ENCODE data around the gene NPY.

The NPY gene

DNA sequence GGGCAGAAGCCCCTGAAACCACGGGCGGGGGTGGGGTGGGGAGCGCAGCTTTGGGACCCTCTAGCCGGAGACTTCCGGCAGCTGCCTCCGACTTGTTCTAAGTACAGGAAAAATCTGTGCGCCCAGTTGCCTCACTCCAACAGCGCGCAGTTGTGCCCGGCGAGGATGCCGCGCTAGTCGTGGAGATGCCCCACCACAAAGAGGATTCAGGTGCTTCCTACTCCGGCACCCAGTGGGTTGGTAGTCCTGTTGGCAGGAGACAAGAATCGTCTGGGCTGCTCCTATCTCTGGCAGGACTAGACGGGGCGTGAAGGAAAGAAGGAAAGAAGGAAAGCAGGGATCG, 465 bp upstream of the NPY start:
- Histone ChIP-seq H3K79me2 (ENCODE audit: control insufficient read depth, insufficient read depth, low read length, unreplicated experiment) (no peaks in the 10 kb centered on the region), H3K36me3 (ENCODE audit: insufficient read depth, low read length) (no peaks in the 10 kb centered on the region), H2AFZ (ENCODE audit: low read length, unreplicated experiment) (no peak overlapping the region), H3K27me3 (ENCODE audit: insufficient read depth, low read length) (peaks cover 63% of the 10 kb centered on the region), H3K4me1 (ENCODE audit: control insufficient read depth, insufficient read depth, low read length, unreplicated experiment) (no peaks in the 10 kb centered on the region), H3K27ac (ENCODE audit: low read depth, low read length) (no peak overlapping the region), H3K4me3 (ENCODE audit: low read depth, low read length) (no peak overlapping the region)

DNA sequence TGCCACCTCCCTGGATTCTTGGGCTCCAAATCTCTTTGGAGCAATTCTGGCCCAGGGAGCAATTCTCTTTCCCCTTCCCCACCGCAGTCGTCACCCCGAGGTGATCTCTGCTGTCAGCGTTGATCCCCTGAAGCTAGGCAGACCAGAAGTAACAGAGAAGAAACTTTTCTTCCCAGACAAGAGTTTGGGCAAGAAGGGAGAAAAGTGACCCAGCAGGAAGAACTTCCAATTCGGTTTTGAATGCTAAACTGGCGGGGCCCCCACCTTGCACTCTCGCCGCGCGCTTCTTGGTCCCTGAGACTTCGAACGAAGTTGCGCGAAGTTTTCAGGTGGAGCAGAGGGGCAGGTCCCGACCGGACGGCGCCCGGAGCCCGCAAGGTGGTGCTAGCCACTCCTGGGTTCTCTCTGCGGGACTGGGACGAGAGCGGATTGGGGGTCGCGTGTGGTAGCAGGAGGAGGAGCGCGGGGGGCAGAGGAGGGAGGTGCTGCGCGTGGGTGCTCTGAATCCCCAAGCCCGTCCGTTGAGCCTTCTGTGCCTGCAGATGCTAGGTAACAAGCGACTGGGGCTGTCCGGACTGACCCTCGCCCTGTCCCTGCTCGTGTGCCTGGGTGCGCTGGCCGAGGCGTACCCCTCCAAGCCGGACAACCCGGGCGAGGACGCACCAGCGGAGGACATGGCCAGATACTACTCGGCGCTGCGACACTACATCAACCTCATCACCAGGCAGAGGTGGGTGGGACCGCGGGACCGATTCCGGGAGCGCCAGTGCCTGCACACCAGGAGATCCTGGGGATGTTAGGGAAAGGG, 913 bp downstream of the NPY start:
- no peaks in the 10 kb centered on the region for H3K36me3 ChIP-seq (ENCODE audit: insufficient read depth, low read length)
- H3K27me3 ChIP-seq (ENCODE audit: insufficient read depth, low read length) = peaks cover 67% of the 10 kb centered on the region
- no peaks in the 10 kb centered on the region for H3K4me1 ChIP-seq (ENCODE audit: control insufficient read depth, insufficient read depth, low read length, unreplicated experiment)
- no peaks in the 10 kb centered on the region for H3K79me2 ChIP-seq (ENCODE audit: control insufficient read depth, insufficient read depth, low read length, unreplicated experiment)
- H3K27ac ChIP-seq (ENCODE audit: low read depth, low read length) = no peak overlapping the region
- no peak overlapping the region for H2AFZ ChIP-seq (ENCODE audit: low read length, unreplicated experiment)
- H3K4me3 ChIP-seq (ENCODE audit: low read depth, low read length) = no peak overlapping the region

DNA sequence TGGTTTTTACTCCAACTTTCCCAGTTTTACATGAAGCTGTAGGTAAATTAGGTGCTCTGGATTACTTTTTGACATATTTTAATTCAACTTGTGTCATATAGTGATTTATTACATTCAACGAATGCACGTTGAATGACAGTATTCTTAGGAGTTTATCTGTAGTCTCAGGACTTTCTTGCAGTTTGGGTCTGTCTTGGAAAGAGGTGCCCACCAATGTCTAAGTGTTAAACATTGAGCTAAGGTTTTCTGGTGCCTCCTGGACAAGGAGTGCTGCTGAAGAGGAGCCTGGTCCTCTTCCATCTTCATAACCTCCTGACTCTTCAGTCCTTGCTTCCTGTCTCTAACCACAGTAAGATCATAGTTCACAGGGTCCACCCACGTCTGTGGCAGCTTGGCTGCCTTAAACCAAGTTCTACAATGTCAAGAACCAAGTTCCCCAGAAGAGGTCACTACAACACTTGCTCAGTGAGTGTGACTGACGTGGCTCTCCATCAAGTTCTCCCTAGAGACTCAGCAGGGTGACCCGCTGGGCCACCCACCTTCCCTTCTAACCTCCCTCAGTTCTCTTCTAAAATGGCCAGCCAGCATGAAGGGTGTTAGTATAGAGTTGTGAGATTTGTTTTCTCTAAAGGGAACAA, 6.1 kb downstream of the NPY start:
- no peaks in the 10 kb centered on the region for H3K79me2 ChIP-seq (ENCODE audit: control insufficient read depth, insufficient read depth, low read length, unreplicated experiment)
- H3K4me3 ChIP-seq (ENCODE audit: low read depth, low read length) = no peak overlapping the region
- H2AFZ ChIP-seq (ENCODE audit: low read length, unreplicated experiment) = no peak overlapping the region
- H3K27ac ChIP-seq (ENCODE audit: low read depth, low read length) = no peak overlapping the region
- no peaks in the 10 kb centered on the region for H3K4me1 ChIP-seq (ENCODE audit: control insufficient read depth, insufficient read depth, low read length, unreplicated experiment)
- H3K36me3 ChIP-seq (ENCODE audit: insufficient read depth, low read length) = no peaks in the 10 kb centered on the region
- peaks cover 38% of the 10 kb centered on the region for H3K27me3 ChIP-seq (ENCODE audit: insufficient read depth, low read length)

DNA sequence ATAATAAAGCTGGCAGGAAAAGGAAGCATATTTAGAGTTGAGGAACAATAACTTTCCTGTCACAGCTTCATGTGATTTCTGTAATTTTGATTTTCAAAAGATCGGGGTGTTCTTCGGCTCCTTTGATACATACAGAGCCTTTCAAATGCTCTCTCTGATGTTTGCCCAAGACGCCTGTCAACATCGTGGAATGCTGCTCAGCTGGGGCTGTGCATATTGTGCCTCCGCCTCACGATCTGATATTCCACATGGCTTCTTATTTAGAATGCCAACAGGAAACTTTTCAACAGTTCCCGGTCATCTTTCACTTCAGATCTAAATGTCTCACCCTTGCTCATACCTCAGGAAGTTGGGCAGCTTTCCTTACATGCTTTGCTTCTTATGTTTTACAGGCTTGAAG, 7.3 kb downstream of the NPY start:
- no peaks in the 10 kb centered on the region for H3K79me2 ChIP-seq (ENCODE audit: control insufficient read depth, insufficient read depth, low read length, unreplicated experiment)
- no peak overlapping the region for H2AFZ ChIP-seq (ENCODE audit: low read length, unreplicated experiment)
- H3K27me3 ChIP-seq (ENCODE audit: insufficient read depth, low read length) = peaks cover 27% of the 10 kb centered on the region
- no peaks in the 10 kb centered on the region for H3K4me1 ChIP-seq (ENCODE audit: control insufficient read depth, insufficient read depth, low read length, unreplicated experiment)
- no peak overlapping the region for H3K4me3 ChIP-seq (ENCODE audit: low read depth, low read length)
- H3K27ac ChIP-seq (ENCODE audit: low read depth, low read length) = no peak overlapping the region
- no peaks in the 10 kb centered on the region for H3K36me3 ChIP-seq (ENCODE audit: insufficient read depth, low read length)

DNA sequence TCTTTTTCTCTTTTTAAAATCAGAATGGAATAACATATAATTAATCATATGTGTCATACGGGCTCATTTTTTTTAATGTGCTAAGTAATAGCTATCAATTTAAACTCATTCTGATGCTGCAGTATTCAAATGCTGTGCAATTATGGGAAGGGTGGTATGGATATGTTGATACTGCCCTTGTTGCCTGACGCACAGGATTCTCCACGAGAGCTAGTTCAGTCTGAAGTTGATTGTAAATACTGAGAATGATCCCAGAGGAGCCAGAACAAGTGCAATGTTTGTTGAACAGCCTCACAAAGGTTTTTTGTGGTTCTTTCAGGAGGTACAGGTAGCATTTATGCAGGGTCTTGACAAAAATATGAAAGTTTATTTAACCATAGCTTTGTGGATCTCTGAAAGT, 13.4 kb downstream of the NPY start:
- H3K79me2 ChIP-seq (ENCODE audit: control insufficient read depth, insufficient read depth, low read length, unreplicated experiment) = no peaks in the 10 kb centered on the region
- no peaks in the 10 kb centered on the region for H3K4me1 ChIP-seq (ENCODE audit: control insufficient read depth, insufficient read depth, low read length, unreplicated experiment)
- no peaks in the 10 kb centered on the region for H3K36me3 ChIP-seq (ENCODE audit: insufficient read depth, low read length)
- H3K4me3 ChIP-seq (ENCODE audit: low read depth, low read length) = no peak overlapping the region
- H3K27ac ChIP-seq (ENCODE audit: low read depth, low read length) = no peak overlapping the region
- H3K27me3 ChIP-seq (ENCODE audit: insufficient read depth, low read length) = no peaks in the 10 kb centered on the region; the same call in 1 of the 2 replicates
- H2AFZ ChIP-seq (ENCODE audit: low read length, unreplicated experiment) = no peak overlapping the region

DNA sequence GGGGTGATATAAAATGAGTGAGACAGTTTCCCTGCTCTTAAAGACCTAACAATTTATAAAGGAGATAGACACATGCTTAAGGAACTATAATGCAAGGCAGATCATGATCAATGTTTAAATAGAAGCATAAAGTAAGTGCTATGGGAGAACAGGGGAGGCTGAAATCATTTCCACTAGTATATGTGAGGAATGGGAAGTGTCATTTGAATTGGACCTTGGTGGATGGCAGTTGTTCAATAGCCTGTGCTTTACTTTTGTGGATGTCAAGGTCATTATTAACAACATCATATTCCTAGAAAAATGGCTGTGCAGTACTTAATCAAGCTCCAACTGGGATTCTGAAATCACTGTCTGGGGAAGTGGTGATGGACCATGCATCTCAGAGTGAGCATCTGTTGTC, 14.7 kb downstream of the NPY start:
- Histone ChIP-seq H2AFZ (ENCODE audit: low read length, unreplicated experiment) (no peak overlapping the region), H3K27ac (ENCODE audit: low read depth, low read length) (no peak overlapping the region), H3K4me3 (ENCODE audit: low read depth, low read length) (no peak overlapping the region)

DNA sequence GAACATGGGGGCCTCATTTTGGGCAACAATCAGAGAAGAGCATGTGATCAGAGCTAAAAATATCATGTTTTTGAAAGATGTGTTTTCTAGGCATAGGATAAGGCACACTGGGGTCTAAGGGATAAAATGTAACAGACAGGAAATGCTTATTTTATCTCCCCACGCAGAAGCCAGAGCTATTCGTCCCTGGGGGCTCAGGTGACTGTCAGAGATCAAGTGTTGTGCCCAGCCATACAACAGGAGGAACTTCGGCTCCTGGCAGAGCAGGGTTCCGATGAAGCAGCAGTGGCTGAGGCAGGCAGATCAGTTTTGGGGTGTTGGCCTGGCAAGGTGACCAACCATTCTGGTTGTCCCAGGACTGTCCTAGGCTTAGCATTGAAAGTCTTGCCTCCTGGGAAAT, 15.2 kb downstream of the NPY start:
- H3K79me2 ChIP-seq (ENCODE audit: control insufficient read depth, insufficient read depth, low read length, unreplicated experiment) = no peaks in the 10 kb centered on the region
- no peaks in the 10 kb centered on the region; the same call in 1 of the 2 replicates for H3K27me3 ChIP-seq (ENCODE audit: insufficient read depth, low read length)
- H2AFZ ChIP-seq (ENCODE audit: low read length, unreplicated experiment) = no peak overlapping the region
- no peak overlapping the region for H3K27ac ChIP-seq (ENCODE audit: low read depth, low read length)
- no peaks in the 10 kb centered on the region for H3K4me1 ChIP-seq (ENCODE audit: control insufficient read depth, insufficient read depth, low read length, unreplicated experiment)
- no peaks in the 10 kb centered on the region for H3K36me3 ChIP-seq (ENCODE audit: insufficient read depth, low read length)
- H3K4me3 ChIP-seq (ENCODE audit: low read depth, low read length) = no peak overlapping the region

More for the DNA sequence above, 14.7 kb downstream of the NPY start:
- Histone ChIP-seq H3K36me3 (ENCODE audit: insufficient read depth, low read length) (no peaks in the 10 kb centered on the region), H3K4me1 (ENCODE audit: control insufficient read depth, insufficient read depth, low read length, unreplicated experiment) (no peaks in the 10 kb centered on the region), H3K27me3 (ENCODE audit: insufficient read depth, low read length) (no peaks in the 10 kb centered on the region; the same call in 1 of the 2 replicates), H3K79me2 (ENCODE audit: control insufficient read depth, insufficient read depth, low read length, unreplicated experiment) (no peaks in the 10 kb centered on the region)

DNA sequence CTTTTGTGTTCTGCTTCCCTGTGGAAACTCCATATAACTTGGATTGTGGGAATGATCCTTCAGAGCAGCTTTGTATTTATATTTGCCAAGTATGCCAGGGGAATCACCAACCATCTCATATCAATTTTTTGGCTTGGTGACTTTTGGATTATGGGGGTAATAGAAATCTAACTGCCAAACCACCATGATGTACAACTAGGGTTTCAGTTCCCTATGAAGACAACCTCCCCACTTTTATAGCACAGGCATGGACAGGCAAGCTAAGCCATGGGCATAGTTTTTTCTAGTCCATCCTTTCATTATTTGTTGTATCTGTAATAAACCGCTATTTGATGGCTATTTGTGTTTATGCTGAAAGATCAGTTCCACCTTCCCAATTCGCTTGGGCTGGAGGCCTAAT, 17.7 kb downstream of the NPY start:
- H3K27me3 ChIP-seq (ENCODE audit: insufficient read depth, low read length) = no peaks in the 10 kb centered on the region; the same call in 1 of the 2 replicates
- no peaks in the 10 kb centered on the region for H3K36me3 ChIP-seq (ENCODE audit: insufficient read depth, low read length)
- H3K79me2 ChIP-seq (ENCODE audit: control insufficient read depth, insufficient read depth, low read length, unreplicated experiment) = no peaks in the 10 kb centered on the region
- H3K27ac ChIP-seq (ENCODE audit: low read depth, low read length) = no peak overlapping the region
- H3K4me3 ChIP-seq (ENCODE audit: low read depth, low read length) = no peak overlapping the region
- H3K4me1 ChIP-seq (ENCODE audit: control insufficient read depth, insufficient read depth, low read length, unreplicated experiment) = no peaks in the 10 kb centered on the region
- H2AFZ ChIP-seq (ENCODE audit: low read length, unreplicated experiment) = no peak overlapping the region

DNA sequence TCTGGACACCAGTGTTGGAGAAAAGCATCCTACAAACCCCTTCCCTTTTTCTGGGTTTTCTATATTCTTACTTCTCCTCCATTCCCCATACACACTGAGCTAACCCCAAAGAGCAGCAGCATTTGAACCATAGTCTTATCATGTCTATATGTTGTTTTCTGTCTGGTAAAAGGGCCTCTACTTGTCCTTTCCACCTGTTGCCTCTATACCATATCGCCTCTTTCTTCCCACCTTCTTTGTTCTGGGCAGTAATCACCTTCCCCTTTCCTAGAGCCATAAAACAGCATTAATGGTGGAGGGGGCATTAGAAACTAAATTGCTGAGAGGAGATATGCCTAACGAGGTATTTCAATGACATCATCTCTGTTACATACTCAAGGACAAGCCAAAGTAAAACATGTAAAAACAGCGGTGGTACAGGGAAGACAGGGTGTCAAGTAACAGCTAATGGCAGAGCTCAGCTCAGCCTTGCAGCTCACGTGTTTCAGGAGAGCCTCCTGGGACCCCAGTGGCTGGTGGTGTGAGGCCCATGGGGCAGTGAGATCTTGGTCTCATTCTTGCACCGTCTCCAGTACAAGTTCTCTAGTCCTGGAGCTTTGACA, 20.6 kb downstream of the NPY start:
- Histone ChIP-seq H3K27me3 (ENCODE audit: insufficient read depth, low read length) (no peaks in the 10 kb centered on the region; the same call in 1 of the 2 replicates), H3K4me3 (ENCODE audit: low read depth, low read length) (no peak overlapping the region), H2AFZ (ENCODE audit: low read length, unreplicated experiment) (no peak overlapping the region), H3K79me2 (ENCODE audit: control insufficient read depth, insufficient read depth, low read length, unreplicated experiment) (no peaks in the 10 kb centered on the region), H3K36me3 (ENCODE audit: insufficient read depth, low read length) (no peaks in the 10 kb centered on the region), H3K4me1 (ENCODE audit: control insufficient read depth, insufficient read depth, low read length, unreplicated experiment) (no peaks in the 10 kb centered on the region), H3K27ac (ENCODE audit: low read depth, low read length) (no peak overlapping the region)

DNA sequence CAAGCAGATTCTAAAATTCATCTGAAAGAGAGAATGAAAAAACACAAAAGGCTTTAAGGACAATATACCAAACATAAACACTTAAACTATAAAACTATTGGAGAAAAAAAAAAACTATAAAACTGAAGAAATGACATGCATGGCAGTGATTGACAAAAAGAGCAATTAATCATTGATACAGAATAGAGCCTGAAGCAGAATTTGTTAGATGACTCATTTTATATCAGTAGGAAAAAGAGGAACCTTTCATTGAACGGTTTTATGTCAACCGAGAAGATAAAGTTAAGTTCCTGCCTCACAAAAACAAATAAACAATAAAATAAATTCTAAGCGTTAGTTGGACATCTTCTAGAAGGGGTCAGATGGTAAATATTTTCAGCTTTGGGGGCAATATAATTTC, 23.3 kb downstream of the NPY start:
- no peaks in the 10 kb centered on the region for H3K79me2 ChIP-seq (ENCODE audit: control insufficient read depth, insufficient read depth, low read length, unreplicated experiment)
- no peaks in the 10 kb centered on the region for H3K36me3 ChIP-seq (ENCODE audit: insufficient read depth, low read length)
- H3K27ac ChIP-seq (ENCODE audit: low read depth, low read length) = no peak overlapping the region
- H2AFZ ChIP-seq (ENCODE audit: low read length, unreplicated experiment) = no peak overlapping the region
- no peak overlapping the region for H3K4me3 ChIP-seq (ENCODE audit: low read depth, low read length)
- H3K27me3 ChIP-seq (ENCODE audit: insufficient read depth, low read length) = peaks cover 9% of the 10 kb centered on the region; the same call in 1 of the 2 replicates
- H3K4me1 ChIP-seq (ENCODE audit: control insufficient read depth, insufficient read depth, low read length, unreplicated experiment) = no peaks in the 10 kb centered on the region

DNA sequence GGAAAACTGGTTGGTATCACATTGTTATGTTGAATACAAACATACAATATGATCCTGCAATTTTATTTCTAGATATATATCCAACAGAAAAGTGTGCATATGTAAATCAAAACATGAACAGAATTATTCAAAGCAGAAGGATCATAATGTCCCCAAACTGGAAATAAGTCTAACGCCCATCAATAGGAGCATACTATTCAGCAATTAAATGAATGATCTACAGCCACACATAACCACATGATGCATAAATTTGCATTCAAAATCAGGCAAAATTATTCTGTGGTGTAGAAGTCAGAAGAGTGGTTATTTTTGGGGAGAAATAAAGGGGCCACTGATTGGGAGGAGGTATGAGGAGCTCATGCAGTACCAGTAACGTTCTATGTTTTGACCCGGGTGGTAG, 28.6 kb downstream of the NPY start:
- Histone ChIP-seq H2AFZ (ENCODE audit: low read length, unreplicated experiment) (no peak overlapping the region), H3K27ac (ENCODE audit: low read depth, low read length) (no peak overlapping the region), H3K36me3 (ENCODE audit: insufficient read depth, low read length) (no peaks in the 10 kb centered on the region), H3K4me1 (ENCODE audit: control insufficient read depth, insufficient read depth, low read length, unreplicated experiment) (no peaks in the 10 kb centered on the region), H3K4me3 (ENCODE audit: low read depth, low read length) (no peak overlapping the region), H3K27me3 (ENCODE audit: insufficient read depth, low read length) (peaks cover 19% of the 10 kb centered on the region), H3K79me2 (ENCODE audit: control insufficient read depth, insufficient read depth, low read length, unreplicated experiment) (no peaks in the 10 kb centered on the region)

Measured in ACC112 (cell line).